NK-92 treated with Interleukin-12 subunit alpha and Interleukin-12 subunit beta, amount 100 ng/mL, for 24 hours (cell line): ENCODE results near the gene AMDHD1.

Experiments
- DNase-seq: peaks from one replicate; lab custom pipeline; 2025; lab: John Stamatoyannopoulos, UW

The AMDHD1 gene

GRCh38 chr12:95995238-95996031 lies 52.3 kb downstream of the AMDHD1 start:
- no peak for DNase-seq

DNA sequence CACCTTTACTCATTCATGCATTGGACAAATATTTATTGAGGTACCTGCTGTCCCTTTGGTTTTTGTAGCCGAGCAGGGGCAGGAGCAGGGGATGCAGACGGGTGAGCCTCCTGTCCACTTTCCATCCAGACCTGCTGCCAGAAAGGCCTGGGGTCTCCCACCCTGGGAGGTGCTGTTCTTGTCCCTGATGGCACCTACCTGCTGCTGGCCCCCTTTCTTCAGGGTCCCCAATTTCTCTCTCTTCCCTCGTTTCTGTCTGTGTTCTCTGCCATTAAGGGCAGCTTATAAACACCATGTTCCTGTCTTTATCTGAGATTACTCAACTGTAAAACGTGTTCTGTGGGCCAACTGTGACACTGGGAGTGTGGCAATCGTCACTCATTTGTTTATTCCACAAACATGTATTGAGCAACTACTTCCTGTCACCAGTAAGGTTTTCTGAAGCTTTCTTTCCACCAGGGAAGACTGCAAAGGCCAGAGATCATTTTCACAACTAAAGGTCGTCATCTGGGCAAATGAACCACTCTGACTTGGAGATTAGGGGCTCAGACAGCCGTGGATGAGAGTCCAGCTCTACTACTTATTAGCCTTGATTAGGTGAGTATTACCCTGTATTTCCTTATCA lies 53.0 kb downstream of the AMDHD1 start, which contains the start of gene HAL:
Gene HAL (minus strand): TSS at position 311 of the 625 bp plus-strand sequence. CDS start 434 bp downstream, outside the sequence.
- DNase-seq = peak; percentile 30

DNA sequence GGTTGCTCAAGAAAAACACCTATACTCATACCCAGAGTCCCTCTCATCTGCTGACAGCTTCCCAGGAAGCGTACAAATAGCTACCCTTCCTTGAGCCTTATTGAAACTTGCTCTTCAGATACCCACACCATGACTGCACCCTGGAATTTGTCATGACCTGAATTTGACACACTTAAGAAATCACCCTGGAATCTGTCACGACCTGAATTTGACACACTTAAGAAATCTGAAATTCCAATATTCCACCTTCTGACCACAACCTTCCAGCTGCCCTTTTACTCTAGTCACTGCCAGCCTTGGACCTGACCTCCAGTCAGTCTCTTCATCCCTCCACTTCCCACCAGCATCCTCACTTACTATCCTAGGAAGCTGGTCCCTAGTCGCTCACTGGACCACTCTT lies 54.1 kb downstream of the AMDHD1 start:
- no peak for DNase-seq

DNA sequence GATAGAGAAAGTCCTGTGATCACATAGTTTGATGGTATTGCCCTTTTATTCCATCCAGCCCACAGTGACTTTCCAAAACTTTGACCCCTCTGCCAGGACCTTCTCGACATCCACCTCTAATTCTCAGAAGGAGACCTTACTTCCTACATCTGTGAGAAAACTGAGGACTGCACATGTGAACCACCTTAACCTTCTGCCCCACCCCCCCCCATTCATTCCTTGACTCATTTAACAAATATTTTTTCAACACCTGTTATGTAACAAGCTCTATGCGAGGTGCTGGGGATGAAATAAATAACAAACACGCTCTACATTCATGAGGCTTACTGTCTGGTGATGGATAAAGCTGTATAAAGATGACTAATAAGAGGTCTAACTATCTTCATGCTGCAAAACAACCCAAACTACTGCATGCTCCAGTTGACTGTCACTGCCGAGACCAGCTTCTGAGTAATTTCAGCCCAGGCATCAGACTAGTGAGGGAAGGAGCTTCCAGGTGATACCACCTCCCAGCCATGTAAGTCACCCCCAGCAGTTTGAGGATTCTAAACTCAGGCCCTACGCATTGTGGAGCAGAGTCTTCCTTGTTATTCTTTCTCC lies 54.9 kb downstream of the AMDHD1 start:
- no peak for DNase-seq

DNA sequence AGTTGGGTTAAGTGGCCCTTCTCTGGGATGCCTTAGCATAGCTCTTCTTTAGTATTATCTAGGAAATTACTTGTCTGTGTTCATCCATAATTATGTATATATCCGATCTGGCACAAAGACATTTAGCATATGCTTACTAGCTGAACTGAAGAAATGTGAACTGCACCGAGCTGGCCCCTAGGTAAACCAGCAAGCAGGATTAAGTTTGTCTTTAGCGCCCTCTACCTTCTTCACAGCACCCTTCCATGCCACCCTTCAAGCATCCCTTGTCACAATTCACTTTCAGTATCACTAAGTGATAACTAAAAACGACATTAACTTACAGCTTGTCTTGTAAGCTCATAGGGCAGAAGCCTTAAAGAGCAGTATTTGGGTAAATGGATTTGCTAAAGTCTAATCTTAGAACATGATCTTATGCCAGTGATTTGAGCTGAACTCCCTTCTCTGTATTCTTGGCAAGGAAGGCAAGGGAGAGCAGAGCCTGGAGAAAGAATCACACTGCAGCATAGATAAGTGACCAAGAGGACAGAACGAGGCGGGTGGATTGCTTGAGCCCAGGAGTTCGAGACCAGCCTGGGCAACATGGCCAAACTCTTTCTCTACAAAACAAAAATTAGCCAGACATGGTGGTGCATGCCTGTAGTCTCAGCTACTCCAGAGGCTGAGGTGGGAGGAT lies 55.6 kb downstream of the AMDHD1 start:
- peak; percentile 15 for DNase-seq

DNA sequence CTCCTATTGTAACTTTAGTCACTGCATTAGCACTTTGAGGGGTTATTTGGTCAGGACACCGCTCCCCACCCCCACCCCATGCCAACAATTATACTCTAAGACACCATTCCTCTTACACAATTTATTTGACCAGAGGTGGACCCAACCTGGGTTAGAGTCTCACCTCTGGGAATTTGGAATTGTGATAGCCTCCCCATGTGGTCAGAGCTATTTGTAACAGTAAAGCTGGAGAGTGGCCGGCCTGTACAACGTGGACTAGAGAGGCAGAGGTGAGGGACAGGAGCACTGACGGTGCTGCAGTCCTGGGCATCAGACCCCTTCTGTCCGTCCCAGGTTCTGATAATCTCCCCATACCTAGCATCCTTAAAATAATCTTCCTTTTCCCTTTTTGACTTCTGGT lies 56.4 kb downstream of the AMDHD1 start:
- DNase-seq = no peak

DNA sequence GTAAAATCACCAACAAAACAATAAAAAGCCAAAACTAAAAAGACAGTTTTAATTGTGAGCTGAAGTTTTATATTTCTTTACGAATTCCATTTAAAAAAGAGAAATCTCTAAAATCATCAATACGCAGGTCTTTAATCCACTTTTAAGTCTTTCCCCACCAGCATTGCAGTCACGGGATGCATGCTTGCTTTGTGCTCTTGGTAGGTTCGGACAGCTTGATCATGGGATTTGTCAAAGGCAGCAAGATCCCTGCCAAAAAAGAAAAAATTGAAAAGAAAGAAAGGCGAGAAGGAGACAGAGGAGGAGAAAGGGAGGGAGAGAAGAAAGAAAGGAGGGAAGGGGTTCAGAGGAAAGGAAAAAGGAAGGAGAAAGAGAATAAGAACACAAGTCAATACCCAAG lies 57.7 kb downstream of the AMDHD1 start:
- DNase-seq = no peak

DNA sequence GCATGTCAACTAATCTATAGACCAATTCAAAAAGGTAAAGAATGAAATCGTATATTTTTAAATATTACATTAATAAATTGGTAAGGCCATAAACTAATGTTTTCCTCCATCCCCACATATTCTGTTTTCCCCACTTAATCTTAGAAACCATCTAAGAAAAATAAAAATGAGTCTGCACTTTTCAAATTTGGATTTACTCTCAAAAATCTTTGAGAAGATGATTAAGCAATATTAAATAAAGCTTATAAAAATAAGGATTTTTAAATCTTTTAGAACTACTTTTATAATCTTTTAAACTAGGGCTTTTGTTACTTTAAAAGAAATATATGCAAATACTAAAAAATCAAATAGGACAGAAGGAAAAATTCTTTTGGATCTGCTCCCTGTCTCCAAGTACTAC lies 63.6 kb downstream of the AMDHD1 start:
- no peak for DNase-seq

DNA sequence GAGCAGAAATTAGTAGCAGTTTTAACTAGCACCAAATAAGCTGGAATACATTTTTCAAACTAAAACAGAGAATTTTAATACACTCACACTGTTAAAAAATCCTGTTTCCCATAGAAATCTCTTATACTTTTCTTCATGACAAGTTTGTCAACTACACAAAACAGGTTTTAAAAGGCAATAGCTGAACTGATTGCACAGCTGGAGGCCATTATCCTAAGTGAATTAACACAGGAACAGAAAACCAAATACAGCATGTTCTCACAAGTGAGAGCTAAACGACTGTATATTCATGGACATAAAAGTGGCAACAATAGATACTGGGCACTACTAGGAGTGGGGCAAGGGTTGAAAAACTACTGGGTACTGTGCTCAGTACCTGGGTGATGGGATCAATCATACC lies 64.6 kb downstream of the AMDHD1 start:
- no peak for DNase-seq

- no peak for DNase-seq
Measured at GRCh38 chr12:96014943-96015599, 71.9 kb downstream of the AMDHD1 start.

DNA sequence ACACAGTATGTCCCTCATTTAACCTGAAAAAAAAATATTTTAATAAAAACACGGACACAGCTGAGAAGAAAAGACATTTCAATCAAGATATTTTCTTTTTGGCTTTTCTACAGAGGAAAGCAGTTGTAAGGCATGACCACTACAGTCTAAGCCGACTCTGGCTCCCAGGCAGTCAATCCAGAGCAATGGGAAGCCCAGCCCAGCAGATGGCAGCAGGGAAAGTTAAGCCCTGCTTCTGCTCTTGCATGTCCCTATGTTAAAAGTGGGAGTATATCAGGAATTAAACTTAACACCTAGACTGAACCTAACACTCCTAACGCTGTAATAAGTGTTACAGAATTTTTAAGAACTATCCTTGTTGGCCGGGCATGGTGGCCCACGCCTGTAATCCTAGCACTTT lies 72.5 kb downstream of the AMDHD1 start:
- DNase-seq = no peak
